Activated CD8-positive, alpha-beta memory T cell treated with anti-CD3 and anti-CD28 coated beads for 4 hours (primary cell): ENCODE results near the gene TMX3.

Source experiments
- DNase-seq, 2 donors: peaks; one replicate each; pipeline ENCODE4 v3.0.0-alpha.2; 2020; ENCODE audit warnings: low read depth in 2 of 2

The TMX3 gene, protein sequence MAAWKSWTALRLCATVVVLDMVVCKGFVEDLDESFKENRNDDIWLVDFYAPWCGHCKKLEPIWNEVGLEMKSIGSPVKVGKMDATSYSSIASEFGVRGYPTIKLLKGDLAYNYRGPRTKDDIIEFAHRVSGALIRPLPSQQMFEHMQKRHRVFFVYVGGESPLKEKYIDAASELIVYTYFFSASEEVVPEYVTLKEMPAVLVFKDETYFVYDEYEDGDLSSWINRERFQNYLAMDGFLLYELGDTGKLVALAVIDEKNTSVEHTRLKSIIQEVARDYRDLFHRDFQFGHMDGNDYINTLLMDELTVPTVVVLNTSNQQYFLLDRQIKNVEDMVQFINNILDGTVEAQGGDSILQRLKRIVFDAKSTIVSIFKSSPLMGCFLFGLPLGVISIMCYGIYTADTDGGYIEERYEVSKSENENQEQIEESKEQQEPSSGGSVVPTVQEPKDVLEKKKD

DNA sequence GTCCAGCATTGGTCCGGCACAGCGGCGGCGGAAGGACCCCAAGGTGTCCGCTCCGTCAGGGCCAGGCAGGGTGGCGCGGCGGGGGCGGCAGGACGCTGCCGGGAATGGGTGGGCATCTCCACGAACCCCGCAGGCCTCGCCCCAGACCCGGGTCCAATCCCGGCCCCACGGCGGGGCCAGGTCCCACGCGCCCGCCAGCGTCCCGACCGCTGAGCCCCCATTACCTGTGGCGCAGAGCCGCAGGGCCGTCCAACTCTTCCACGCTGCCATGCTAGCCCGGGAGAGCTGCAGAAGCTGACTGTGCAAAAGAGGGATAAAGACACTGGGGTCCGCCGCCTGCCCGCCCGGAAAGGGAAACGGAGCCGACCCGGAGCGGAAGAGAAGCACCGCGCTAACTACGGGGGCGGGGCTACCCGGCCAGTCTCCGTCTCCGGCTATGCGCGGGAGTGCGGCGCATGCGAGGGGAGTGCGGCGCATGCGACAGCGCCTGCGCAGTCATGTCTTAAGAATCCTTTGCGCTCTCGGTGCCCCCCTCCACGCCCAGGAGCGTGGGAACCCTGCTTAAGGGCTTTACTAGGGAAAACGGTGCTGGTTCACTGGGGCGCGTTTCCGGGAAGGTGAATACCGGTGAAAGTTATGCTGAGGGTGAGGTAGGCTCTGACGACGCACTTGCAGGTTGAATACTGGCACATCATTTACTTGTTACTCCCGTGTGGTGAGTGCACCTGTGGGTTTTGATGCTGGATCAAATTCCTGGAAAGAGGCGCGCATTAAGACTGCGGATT lies at the start of gene TMX3:
TMX3 (minus strand) TSS at position 397 of the 785 bp plus-strand sequence; CDS start at position 270, 127 bp downstream.
- DNase-seq: peak; percentile 82 to 87

- DNase-seq: no peak
Observed at GRCh38 chr18:68764016-68764415, 49.1 kb upstream of the TMX3 start.

- DNase-seq: no peak
Observed at GRCh38 chr18:68763083-68763482, 48.2 kb upstream of the TMX3 start.

- DNase-seq: no peak
Observed at GRCh38 chr18:68759308-68759707, 44.4 kb upstream of the TMX3 start.

DNA sequence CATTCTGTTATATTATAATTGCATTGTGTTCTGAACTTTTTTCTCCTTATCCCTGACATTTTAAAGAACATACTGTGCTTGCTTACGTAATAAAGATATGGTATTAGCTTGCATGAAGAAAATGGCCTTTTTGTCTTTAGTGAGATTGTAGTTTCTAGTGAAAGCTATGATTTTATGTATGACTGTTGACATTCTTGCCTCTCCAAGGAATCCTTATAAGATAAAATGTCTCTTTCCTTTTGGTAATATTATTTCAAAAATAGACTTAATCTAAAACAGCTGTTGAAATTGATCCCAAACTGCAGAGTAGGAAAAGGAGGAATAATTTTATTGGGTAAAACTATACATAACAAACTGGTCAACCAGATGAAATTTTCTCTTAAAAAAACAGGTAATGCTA lies 42.2 kb upstream of the TMX3 start:
- DNase-seq: no peak

DNA sequence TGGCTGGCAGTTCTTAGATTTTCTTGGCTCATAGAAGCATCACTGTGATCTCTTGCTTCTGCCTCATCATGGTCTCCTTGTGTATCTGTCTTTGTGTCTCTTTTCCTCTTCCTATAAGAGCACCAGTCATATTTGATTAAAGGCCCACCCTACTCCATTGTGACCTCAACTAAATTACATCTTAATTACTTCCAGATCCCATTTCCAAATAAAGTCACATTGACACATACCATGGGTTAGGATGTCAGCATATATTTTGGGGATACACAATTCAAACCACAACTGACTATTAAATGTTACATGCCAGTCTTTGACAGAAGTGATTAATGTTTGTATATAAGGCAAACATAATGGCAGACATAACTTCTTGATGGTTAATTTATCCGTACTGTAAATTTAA lies 27.3 kb upstream of the TMX3 start:
- no peak for DNase-seq

DNA sequence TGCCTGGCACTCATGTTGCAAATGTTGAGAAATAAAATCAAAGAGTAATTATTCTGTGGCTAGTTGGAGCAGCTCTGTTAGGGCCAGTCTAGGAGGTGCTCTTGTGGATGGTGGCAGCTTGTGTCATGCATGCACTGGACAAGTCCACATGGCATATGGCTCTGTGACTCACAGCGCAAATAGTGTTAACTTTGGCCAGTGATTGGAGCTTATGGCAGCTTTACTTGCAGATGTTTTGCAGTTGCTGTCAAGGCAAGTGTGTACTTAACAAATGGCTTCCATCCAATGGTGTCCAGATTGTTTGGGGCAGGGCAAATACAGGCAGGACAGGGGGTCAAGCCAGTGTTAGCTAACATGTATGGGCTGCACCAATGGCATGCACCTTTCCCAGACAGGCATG lies 26.1 kb upstream of the TMX3 start:
- no peak for DNase-seq

DNA sequence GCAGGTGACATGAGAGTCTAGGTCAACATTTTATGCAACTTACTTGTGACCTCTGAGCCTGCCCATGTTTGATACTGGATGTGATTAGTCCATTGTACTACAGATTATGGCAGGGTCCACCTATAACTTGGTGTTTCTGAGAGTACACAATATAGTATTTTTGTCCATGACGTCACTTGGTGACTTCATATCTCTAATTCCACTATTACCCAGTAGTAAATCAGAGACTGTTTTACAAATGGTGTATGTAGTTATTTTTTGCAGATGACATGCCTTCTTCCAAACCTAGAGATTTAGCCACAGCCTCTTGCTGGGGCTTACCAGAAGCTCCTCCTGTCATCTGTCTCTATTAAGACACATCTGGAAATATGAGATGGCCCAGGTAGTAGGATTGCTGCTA lies 24.6 kb upstream of the TMX3 start:
- no peak for DNase-seq

DNA sequence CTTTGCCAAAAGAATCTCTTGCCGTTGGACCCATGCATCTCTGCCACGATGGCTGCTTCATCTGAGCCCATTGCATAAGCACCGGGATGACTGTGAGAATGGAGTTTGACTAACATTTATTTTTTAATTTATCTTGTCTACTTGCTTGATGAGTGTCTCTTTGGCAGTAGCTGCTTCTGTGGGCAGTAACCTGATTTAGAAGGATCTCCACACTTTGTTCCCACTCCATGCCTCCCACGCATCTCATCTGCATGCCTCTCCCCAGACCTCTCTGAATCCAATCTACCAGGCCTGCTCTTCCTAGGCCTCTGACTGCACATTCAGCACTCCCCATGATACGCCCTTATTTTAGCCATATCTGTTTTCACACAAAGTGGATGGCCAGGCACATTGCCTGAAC lies 23.7 kb upstream of the TMX3 start:
- DNase-seq: no peak

DNA sequence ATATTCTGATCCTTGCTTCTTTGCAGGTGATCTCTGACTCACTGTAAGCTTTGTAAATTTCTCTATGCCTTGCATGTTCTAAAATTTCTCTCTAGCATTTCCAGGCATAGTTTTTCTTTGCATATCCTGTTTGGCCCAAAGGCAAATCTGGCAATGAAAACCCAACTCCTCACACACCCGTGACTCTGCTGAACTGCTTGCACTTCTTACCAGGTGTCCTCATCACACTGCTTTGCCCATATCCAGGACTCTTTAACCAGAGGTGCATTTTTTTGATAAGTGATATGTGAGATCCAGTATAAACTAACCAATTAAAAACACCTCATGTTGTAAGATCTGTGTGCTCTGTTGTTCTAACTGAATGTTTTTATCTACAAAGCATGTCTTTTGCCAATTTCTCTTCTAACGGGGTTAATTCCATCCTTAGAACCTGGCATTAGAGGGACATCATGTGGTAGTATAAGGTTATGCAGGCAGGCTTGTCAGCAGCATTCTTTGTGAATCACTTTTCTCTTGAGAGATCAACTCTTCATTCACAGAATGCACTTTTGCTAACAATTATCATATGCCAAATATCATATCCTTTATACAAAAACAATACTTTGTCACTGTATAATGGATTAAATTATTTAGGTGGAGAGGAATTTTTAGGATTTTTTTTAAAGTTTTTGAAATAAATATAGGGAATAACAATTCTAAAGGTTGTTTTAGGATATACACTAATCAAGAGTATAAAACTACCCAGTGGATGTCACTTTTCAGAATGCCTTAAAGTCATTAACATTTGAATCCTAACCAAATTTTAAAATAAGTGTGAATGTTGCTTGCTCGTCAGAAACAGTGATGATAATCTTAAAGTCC lies 20.8 kb upstream of the TMX3 start:
- no peak for DNase-seq

DNA sequence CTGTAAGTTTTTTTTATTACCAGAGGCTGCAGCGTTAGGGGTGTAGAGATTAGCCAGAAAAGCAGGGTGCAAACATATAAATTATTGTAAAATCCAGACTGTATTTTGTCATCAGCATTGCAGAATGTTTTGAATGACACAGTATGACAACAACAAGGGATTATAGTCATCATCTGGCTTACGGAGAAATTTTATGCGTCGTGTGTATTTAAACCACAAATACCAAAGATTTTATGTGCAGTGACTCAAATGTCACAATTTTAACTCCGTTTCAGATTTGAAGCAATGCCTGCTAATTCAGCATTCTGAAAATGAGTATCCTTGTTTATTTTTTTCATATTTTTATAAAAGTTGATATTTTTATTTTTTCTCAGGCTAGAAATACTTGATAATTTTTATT lies 19.4 kb upstream of the TMX3 start:
- no peak for DNase-seq

DNA sequence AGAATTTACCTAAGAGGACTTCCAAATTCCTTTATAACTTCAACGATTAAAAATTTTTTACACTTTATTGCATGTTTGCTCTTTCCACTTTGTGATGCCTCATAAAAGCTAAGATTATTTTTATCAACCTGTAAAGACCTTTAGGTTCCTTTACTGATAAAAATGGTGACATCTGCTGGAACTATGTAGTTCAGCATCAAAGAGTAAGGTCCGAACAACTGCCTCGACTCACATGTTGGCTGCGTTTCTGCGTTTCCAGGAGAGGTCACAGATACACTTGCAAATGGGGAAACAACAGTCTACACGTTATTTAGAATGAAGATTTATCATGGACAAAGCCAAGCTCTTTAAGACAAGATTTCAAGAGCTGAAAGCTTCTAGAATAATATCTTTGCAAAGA lies 18.8 kb upstream of the TMX3 start:
- DNase-seq: no peak

- DNase-seq: no peak
Observed at GRCh38 chr18:68728081-68728700, 13.3 kb upstream of the TMX3 start.

GRCh38 chr18:68727506-68727905 lies 12.6 kb upstream of the TMX3 start:
- DNase-seq: no peak

DNA sequence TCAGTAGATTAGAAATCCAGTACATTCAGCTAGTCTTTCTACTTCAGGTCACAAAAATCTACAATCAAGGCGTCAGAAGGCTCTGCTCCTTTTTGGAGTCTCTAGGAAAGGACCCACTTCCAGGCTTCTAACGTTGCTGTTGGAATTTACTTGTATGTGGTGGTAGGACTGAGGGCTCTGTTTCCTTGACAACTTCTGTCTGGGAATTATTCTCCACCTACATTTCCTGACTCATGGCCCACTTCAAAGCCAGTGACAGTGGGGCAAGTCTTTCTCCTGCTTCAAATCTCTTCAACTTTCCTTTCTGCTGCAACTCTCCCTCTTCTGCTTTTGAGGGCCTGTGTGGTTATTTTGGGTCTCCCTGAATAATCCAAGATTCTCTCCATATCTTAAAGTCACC lies 10.4 kb upstream of the TMX3 start:
- DNase-seq: no peak

GRCh38 chr18:68724021-68724420 lies 9.1 kb upstream of the TMX3 start:
- no peak for DNase-seq

- DNase-seq: no peak
Observed at GRCh38 chr18:68723539-68723938, 8.6 kb upstream of the TMX3 start.

DNA sequence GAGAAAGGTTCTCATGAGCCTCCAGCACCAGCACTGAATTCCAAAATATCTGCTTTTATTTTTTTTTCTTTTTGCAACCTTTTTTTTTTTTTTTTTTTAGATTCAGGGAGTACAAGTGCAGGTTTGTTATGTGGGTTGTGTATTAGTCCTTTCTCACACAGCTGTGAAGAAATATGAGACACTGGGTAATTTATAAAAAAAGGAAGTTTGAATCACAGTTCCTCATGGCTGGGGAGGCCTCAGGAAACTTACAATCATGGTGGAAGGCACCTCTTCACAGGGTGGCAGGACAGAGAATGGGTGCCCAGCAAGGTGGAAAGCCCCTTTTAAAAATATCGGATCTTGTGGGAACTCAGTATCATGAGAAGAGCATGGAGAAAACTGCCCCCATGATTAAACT lies 7.9 kb upstream of the TMX3 start:
- no peak for DNase-seq

GRCh38 chr18:68721681-68722583 lies 7.0 kb upstream of the TMX3 start:
- no peak for DNase-seq

DNA sequence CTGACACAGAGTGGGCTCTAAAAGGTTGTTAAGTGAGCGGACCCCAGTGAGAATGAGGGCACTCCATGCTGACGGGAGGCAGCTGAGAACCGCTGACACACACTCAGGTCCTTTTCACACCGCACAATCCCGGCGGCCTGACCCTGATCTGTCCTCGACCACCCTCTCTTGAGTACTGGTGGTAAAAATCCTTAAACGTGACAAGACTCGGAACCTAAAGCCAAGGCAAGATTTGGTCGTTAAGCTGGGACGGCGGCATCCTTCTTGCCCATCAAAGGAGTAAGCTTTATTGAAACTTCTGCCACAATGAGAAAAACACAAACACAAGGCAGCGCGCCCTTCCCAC lies 569 bp downstream of the TMX3 start:
- no peak for DNase-seq

GRCh38 chr18:68713796-68714195 lies 1.1 kb downstream of the TMX3 start:
- DNase-seq: no peak
